Urinary bladder (tissue), 4 donors: Measurements from ENCODE around the gene C15orf39. TPM values are rescaled to one million over a fixed set of nuclear protein-coding genes. Genes with fewer than 3 reads are reported as not detected.
"Not testable (repeated sequence)": the region's sequence is repeated elsewhere in the genome, so short reads cannot be mapped to it uniquely, and the experiment has no call there.

Source experiments
- DNase-seq: peaks from one replicate; pipeline ENCODE4 v3.0.0-alpha.2; 2015; ENCODE audit errors: extremely low spot score
- H3K27ac ChIP-seq: one replicate; pipeline ENCODE4 v1.5.1; 2013; ENCODE audit warnings: low read depth, mild to moderate bottlenecking, moderate library complexity
- H3K36me3 ChIP-seq: one replicate; pipeline ENCODE4 v1.6.1; 2013; ENCODE audit warnings: mild to moderate bottlenecking, moderate library complexity; ENCODE audit not compliant: insufficient read depth
- H3K4me1 ChIP-seq: one replicate; pipeline ENCODE4 v1.6.1; 2013; ENCODE audit warnings: mild to moderate bottlenecking, moderate library complexity; ENCODE audit not compliant: insufficient read depth
- H3K4me3 ChIP-seq: one replicate; pipeline ENCODE4 v1.5.1; 2013; ENCODE audit warnings: low read depth, low read length
- WGBS: extraction: QIAGEN DNeasy Blood & Tissue Kit; methylation state at CpG from one replicate; pipeline ENCODE4 v1.1.7; 2013; 5-methylcytosine and 5-hydroxymethylcytosine counted together
- polyA plus RNA-seq: library from polyadenylated mRNA; stranded (reverse); fragments of 200-250 nt; gene quantifications from one replicate; pipeline ENCODE4 v1.2.3, GENCODE V29; 2013
- small RNA-seq: library from RNA; depleted of rRNA; stranded (forward); fragments of <200 nt; gene quantifications from one replicate; pipeline ENCODE3, GENCODE V24; 2014
- total RNA-seq: library from RNA; depleted of rRNA; stranded (reverse); fragments of >200 nt; gene quantifications from one replicate; pipeline ENCODE4 v1.2.3, GENCODE V29; 2014
- donor health status: healthy with polysubstance abuse.
- donor health status: healthy.

The C15orf39 gene
- total and polyA plus RNA-seq, 2 donors = 4.3 to 26.4 TPM

DNA sequence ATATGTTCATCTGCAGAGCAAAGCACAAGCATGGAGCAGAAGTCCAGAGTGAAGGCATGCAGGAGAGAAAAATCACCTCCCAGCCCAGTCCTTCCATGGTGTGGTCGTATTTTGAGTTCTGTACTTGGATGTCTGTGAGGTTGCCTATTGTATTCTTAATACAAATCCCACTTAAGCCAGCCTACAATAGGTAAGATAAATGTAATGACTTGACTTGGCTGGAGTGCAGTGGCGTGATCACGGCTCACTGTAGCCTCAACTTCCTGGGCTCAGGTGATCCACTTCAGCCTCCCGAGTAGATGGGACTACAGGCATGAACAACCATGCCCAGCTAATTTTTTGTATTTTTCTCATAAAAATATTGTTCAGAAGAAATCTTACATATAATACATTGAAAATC is 49.7 kb downstream of the C15orf39 start:
- H3K4me1 ChIP-seq, DNase-seq, H3K27ac ChIP-seq, H3K36me3 ChIP-seq, H3K4me3 ChIP-seq: not testable (repeated sequence)
- WGBS = 75% methylated on average over 4 of the region's 4 CpGs

GRCh38 chr15:75252285-75252684 is 50.6 kb downstream of the C15orf39 start:
- H3K4me1 ChIP-seq, H3K4me3 ChIP-seq, H3K36me3 ChIP-seq, DNase-seq, H3K27ac ChIP-seq: not testable (repeated sequence)
- 73% methylated on average over 4 of the region's 4 CpGs for WGBS

GRCh38 chr15:75258034-75258433 is 56.4 kb downstream of the C15orf39 start, which contains the start of gene GOLGA6C:
TSS of gene GOLGA6C (plus strand) at chr15:75258334. CDS start at chr15:75258599, 265 bp downstream.
- WGBS = no CpG with 5 or more reads among the region's 2 CpGs
- DNase-seq, H3K4me1 ChIP-seq, H3K36me3 ChIP-seq, H3K4me3 ChIP-seq, H3K27ac ChIP-seq: not testable (repeated sequence)

- 82% methylated on average over 11 of the region's 16 CpGs for WGBS
- H3K4me1 ChIP-seq, H3K36me3 ChIP-seq, DNase-seq, H3K27ac ChIP-seq, H3K4me3 ChIP-seq: not testable (repeated sequence)
Observed at GRCh38 chr15:75258620-75259343, 57.1 kb downstream of the C15orf39 start.

DNA sequence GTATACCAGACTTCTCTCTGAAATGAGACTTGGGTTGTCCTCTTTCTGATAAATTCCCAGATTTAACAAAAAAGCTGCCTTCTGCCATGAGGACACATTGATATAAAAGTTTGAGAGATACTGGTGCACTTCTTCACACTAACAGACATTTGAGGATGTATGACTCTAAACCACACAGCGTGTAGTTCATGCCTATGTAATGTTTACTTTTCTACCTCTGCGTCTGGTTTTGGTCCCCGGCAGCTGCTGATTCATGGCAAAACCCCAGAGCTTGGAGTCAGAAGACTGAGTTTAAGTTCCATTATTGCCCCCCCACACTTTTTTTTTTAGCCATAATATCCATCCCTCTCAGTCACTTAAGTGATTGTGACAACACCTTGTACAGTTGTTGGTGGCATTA is 58.2 kb downstream of the C15orf39 start:
- H3K36me3 ChIP-seq, DNase-seq, H3K4me1 ChIP-seq, H3K27ac ChIP-seq, H3K4me3 ChIP-seq: not testable (repeated sequence)
- no CpG with 5 or more reads among the region's 3 CpGs for WGBS

Small RNAs within 50 kb of the gene (small RNA-seq; reads per million reads assigned to genes)
- not detected for gene AC068338.1

Other genes starting within 250 kb of the C15orf39 start
- 5.2 TPM for gene RPP25, start 245.1 kb upstream of the C15orf39 start, total RNA-seq
- gene RPP25, start 245.1 kb upstream of the C15orf39 start, polyA plus RNA-seq = 13.5 TPM
- 6.9 TPM for gene SCAMP5, start 206.3 kb upstream of the C15orf39 start, total RNA-seq
- 19.4 TPM for gene SCAMP5, start 206.3 kb upstream of the C15orf39 start, polyA plus RNA-seq
- gene PPCDC, start 178.3 kb upstream of the C15orf39 start, total RNA-seq = 12.8 TPM
- gene PPCDC, start 178.3 kb upstream of the C15orf39 start, polyA plus RNA-seq = 13.6 TPM
- gene GOLGA6C, start 56.5 kb downstream of the C15orf39 start, total RNA-seq = not detected
- gene GOLGA6C, start 56.5 kb downstream of the C15orf39 start, polyA plus RNA-seq = not detected
- gene GOLGA6D, start 81.0 kb downstream of the C15orf39 start, total RNA-seq = not detected
- gene GOLGA6D, start 81.0 kb downstream of the C15orf39 start, polyA plus RNA-seq = not detected
- 15.9 TPM for gene COMMD4, start 134.2 kb downstream of the C15orf39 start, total RNA-seq
- gene COMMD4, start 134.2 kb downstream of the C15orf39 start, polyA plus RNA-seq = 76.2 TPM
- 10.9 TPM for gene NEIL1, start 145.2 kb downstream of the C15orf39 start, total RNA-seq
- gene NEIL1, start 145.2 kb downstream of the C15orf39 start, polyA plus RNA-seq = 21.3 TPM
- gene MAN2C1, start 166.7 kb downstream of the C15orf39 start, total RNA-seq = 78.2 TPM
- gene MAN2C1, start 166.7 kb downstream of the C15orf39 start, polyA plus RNA-seq = 113 TPM
- gene SIN3A, start 249.8 kb downstream of the C15orf39 start, total RNA-seq = 50.3 TPM
- 34.2 TPM for gene SIN3A, start 249.8 kb downstream of the C15orf39 start, polyA plus RNA-seq